HG02870 (cell line): Measurements from ENCODE around the gene CIB2.

Experiments used
- ATAC-seq: cut with Tn5 transposase; IDR thresholded peaks from one replicate; pipeline ENCODE4 v1.9.1; 2021; ENCODE audit warnings: mild to moderate bottlenecking, moderate library complexity; ENCODE audit not compliant: unreplicated experiment

The CIB2 gene

DNA sequence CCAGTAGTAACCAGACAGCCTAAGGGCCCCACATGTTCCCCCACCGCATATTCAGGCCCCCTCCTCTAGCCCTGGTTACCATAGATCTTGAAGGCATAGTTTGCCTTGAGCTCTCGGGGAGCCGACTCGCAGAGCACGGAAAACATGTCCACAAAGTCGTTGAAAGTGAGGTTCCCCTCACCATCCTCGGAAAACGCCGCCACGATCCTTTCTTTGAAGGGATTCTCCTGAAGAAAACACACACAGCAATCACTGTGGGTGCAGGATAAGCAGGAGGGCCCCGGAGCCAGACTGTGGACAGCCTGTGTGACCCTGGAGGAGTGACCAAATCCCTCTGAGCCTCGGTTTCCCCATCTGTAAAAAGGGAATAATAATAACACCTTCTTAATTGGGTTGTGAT, 22.1 kb downstream of the CIB2 start:
- no peak for ATAC-seq

DNA sequence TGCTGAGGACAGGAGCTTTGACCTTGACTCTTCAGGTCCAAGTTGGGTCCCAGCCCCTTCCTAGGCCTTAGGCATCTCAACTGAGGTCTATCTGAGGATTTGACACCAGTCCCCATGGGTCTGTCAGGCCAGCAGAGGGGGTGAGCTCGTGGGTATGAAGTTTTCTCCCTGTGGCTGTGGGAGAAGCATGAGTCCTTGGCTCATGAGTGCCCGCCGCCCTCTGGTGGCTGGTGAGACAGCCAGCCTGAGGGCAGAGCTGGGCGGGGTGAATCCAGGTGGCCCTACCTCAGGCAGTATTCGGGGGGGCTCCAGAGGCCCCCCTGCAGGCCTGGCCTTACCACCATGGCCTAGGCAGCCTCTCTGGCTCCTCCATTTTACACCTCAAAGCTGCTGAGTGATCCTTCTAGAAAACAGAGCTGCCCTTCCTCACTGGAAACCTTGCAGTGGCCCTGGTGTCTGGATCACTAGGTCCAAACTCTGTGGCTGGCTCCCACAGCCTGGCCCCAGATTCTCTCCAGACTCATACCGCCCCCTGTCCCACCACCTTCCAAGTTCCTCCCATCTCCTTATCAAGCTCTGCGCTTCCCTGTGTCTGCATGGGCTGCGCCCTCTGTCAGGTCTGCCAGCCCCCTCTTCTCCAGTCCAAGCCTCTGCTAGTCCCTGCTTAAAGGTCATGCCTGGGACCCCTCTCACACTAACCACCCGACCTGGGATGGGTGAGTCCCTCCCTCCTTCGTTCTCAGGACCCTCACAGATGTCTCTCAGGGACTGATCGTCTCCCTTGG, 22.8 kb downstream of the CIB2 start:
- no peak for ATAC-seq

DNA sequence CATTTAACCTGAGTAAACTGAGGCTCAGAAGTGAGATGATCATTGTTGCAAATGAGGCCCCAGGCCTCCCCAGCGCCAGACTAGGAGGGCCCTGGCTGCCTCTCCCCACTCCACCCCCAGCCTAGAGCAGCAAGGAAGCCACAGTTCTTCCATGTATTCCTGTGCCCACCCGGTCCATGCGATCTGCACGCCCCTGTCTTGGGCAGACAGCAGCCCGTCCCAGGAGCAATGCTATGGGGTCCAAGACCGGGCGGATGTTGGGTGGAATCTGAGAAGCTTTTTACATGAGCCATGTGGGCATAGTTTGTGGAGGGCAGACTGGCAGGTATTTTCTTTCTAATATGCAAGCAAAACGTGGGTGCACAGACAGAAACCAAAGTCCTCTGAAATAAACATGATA, 23.8 kb downstream of the CIB2 start:
- ATAC-seq, result no peak

DNA sequence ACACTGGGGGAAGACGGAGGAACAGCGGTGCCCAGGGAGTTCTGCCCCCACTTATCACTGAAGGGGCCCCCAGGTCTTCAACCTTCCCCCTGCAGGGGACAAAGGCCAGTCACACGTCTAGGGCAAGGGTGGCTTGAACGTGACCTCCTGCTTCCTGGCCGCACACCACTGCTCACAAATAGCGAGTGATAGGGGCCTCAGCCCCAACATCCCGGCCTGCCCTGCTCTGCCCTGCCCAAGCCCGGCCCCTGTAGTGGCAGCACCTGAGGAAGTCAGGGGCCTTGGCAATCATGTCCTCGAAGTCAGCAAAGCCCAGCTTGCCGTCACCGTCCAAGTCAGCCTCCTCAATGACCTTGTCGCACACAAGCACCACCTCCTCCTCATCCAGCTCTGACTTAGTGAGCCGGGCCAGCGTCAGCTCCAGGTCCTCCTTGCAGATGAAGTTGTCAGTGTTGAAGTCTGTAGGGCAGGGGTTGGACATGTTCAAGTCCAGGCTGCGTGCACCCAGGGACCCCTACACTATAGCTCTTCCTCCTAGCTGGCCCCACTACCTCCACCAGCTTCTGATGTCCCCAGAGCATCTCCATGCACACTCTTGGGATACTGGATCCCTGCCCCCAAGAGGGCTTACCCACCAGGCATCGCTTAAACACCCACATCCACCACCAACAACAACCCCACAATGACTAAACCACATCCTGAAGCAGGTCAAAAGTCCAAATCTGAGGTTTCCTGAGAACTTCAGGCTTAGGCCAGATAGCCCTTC, 25.6 kb downstream of the CIB2 start:
- ATAC-seq, result no peak

DNA sequence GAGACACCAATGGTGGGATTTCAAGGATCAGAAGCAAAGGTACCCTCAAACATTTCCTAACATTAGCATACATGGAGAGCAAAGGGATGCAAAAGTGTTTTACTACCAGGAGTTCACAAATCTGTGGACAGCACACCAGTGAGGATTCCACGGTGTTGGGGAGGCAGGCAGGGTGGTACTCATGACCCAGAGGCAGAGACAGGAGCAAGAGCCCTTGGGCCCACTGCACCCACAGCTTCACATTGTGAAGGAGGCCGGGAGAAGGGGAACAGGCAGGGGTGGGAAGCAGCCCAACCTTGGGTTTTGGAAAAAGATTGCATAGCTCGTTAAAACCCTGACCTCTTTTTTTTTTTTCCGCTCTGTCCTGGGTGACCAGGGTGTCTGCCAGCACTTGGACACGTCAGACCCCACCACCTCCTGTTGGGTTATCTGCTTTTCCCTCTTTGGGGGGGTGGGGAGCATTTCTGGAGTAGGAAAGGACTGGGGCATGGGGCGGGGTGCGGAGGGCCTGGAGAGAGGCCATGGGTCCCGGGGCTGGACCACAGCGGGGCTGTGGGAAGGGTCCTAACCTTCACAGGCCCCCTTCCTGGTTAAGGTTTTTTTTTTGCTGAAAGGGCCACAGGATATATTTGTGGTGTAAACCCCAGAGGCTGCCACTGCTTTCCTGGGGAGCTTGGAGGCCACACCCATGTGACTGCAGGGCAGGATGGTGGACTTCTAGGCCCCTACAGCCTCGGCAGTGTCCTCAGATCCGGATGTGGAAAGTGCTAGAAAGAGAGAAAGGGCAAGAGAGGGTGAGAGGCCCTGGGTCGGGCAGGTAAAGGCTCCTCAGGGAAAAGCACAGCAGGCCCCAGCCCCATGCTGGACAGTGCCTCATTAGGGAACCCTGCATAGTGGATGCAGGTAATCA, 26.4 kb downstream of the CIB2 start:
- no peak for ATAC-seq

DNA sequence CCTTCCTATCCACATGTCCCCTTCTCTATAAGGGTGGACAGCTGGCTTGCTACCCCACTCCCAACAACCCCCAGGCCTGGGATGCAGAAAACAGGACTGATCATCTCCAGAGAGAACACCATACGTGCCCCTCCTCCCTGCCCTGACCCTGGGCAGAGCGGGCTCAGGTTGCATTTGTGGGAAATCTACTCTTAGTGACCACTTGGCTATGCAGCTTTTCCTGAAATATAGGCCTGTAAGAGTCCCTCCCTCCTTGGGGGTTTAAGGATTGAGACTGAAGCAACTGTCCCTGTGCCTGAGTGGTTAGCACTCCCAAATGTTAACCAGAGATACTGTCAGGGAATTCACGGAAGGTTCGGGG, 27.1 kb downstream of the CIB2 start:
- peak; percentile 10 for ATAC-seq

DNA sequence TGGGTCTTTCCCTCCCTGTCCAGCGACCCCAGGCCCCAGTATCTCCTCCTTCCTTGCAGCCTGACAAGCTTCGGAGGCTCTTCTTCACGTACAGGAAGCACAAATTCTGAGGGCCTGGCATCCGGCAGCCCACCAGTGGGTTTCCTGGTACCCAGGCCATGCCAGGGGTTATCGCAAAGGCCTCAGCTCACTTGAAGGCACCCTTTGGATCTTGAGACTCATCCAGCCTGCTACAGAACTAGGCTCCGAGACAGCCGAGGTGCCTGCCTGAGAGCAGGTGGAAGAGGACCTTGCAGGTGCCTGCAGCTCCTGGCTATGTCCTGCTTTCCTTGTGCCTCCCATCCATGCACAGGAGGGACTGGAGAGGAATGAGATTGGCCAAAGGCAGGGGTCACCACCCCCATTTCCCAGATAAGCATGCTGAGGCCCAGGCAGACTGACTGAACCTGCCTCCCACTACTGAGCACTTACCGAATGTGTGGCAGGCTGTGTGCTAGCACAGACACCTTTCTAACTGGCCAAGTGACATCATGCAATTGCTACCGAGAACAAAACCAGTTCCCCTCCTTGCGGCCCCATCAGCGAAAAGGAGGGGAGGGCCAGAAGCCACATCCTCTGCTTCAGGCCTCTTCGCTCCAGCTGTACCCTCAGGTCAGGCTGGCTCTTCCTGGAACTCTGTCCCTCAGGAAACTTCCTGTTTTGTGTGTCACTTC, 27.7 kb downstream of the CIB2 start:
- peak; percentile 85 for ATAC-seq

DNA sequence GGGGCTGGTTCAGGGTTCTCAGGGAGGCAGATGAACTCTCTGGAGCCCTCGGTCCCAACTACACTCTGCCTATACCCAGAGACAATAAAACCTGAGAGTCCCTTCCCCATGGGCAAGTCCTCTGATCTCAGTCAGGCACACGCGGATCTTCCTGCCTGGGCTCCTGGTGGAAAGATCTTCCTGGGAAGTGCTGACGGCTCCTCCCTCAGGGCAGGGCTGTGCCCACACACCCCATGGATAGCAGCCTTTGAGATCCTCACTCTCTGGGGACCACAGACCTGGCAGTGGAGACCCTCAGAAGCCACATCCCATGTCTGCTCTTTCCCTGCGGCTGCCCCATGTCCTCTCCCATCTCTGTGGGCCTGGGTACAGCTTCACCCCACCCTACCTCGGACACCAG, 28.5 kb downstream of the CIB2 start:
- ATAC-seq, result no peak

DNA sequence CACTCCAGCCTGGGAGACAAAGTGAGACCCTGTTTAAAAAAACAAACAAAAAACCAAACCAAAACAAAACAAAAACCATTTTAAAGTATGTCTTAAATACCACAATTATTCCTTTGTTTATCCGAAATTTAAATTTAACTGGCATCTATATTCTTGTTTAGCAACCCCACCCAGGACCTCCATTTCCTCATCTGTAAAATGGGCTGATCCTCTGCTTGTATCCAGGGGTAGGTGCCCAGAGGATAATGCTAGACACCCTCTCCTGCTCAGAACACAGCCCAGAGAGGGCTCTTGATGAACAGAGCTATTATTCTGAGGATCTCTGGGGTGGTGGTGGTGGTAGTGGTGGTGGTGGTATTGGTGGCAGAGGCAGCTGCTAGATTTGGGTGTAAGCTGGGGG, 29.0 kb downstream of the CIB2 start:
- ATAC-seq, result no peak

DNA sequence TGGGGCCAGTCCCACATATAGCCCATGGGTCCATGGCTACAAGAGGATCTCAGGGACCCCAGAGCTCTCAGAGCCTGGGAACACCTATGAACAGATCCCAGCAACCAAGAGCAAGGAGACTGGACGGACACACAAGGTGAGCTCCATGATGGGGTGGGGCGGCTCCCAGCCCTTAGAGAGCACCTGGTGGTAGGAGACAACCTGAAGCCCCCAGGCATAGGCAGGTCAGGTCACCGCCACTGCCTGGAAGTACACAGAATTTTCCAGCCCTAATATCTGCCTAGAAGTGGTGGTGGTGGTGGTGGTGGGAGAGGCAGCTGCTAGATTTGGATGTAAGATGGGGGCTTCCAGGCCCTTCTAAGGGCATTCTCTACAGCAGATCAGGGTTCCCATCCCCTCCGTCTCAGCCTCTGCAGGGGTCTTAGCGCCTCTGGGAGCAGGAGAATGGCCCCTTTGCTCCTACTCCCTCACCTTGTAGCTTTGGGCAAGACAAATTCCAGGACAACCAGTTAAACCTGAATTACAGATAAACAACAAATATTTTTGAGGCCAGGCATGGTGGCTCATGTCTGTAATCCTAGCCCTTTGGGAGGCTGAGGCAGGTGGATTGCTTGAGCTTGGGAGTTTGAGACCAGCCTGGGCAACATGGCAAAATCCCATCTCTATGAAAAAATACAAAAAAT, 29.7 kb downstream of the CIB2 start:
- ATAC-seq, result no peak

DNA sequence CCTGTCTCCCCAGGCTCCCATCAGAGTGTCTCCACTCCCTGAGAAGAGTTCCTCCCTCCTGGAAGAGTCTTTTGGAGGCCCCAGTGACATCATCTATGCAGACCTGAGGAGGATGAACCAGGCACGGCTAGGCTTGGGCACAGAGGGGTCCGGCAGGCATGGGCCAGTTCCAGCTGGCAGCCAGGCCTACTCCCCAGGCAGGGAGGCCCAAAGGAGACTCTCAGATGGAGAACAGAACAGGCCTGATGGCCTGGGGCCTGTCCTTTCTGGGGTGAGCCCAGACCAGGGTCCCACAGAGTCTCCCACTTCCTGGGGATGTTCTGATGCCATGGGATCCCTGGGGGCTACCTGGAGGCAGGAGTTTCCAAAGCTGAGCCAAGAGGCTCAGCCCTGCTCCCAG, 30.4 kb downstream of the CIB2 start:
- no peak for ATAC-seq

DNA sequence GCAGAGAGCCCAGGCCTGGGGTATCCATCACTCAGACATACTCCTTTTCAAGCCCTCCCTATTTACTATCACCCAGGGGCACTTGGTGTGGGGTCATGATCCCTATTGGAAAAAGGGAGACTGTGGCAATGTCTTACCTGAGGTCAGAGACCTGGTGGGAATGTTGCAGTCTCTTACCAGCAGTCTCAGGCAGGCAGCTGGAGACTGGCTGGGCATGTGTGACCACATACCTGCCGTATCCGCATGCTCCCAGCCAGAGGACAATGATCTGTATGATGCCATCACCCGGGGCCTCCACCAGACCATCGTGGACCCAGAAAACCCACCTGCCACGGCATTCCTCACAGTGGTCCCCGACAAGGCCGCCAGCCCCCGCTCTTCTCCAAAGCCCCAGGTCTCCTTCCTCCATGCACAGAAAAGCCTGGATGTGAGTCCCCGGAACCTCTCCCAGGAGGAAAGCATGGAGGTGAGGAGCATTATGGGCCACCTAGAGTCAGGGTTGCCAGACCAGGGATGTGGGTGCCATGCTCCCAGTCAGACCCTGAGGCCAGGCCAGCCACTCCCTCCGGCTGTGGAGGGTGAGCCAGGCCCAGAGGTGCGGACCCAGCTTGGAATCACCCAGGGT, 33.0 kb downstream of the CIB2 start:
- ATAC-seq, result no peak

DNA sequence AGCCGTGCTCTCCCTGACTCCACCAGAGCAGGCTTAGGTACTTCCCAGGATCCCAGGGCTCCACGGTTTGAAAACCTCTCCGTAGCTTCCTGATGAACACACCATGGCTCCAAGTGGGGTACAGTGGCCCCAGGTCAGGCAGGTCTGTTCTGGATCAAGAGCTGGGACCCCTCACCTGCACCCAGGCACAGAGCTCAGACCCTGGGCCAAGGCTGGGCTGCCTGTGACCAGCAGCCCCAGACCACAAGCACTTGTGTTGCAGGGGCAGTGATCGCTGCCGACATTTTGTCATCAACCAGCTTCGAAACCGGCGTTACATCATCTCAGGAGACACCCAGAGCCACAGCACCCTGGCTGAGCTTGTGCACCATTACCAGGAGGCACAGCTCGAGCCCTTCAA, 33.6 kb downstream of the CIB2 start:
- ATAC-seq, result no peak

DNA sequence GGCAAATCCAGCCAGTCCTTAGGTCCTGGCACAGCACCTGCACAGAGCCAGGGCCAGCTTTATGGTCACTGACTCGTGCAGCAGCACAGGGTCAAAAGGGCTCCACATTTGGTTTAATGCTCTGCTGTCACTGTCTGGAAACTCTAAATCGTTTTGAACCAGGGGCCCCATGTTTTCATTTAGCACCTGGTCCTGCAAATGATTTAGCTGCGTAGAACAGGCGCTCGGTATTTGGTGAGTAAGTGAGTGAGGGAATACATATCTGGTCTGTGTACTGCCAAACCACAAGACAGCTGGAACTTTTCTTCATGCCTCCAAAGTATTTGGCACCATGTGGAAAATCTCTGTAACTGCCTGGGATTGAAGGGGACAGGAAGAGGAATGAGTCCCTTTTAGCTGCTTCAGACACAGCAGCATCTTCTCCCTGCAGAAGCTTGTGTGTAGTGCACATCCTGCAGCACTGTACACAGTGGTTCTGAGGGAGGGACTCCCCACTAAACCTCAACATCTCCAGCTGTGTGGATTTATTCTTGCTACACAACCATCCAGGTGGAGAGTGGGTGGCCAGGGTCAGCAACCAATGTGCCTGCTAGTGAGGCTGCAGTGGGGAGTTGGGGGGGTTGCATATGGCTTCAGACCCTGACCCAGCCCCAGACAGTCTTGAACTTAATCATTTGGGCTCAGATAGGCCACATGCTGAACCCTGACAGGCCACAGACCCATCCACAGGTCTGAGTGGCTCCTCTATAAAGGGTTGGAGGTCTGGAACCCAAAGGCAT, 37.8 kb downstream of the CIB2 start:
- ATAC-seq, result no peak

DNA sequence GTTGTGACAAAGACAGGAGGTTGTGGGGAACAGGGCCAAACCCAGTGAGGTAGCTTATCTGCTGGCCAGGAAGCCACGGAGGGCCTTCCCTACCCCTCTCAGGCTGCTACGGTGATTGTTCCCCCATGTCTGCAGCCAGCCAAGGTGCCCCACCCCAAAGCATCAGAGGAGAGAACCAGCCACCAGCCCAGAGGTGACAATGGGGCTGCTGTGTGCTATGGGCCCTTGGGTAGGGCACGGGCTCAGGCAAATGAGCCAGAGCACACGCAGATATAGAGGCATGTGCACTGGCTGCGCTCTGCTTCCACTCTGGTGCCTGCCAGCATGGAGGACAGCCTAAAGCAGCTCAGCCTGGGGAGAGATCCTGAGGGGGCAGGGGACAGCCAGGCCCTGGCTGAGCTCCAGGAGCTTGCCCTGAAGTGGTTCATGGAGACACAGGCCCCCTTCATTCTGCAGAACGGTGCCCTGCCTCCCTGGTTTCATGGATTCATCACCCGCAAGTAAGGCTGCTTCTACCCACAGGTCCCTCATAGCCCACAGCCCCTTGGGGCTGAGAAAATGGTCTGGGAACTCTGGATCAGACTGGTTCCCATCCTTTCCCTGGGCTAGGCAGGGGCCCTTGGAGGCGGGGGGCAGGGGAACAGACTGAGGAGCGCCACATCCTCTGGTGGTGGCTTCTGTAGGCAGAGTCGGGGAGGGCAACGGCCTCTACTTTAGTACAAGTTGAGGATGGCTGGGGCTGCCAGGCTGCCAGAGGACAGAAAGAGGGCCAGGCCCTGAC, 38.8 kb downstream of the CIB2 start, which contains the start of gene SH2D7:
TSS of gene SH2D7 (plus strand) at position 301 of the 781 bp plus-strand sequence. CDS start at position 325, 24 bp downstream.
- ATAC-seq, result no peak

DNA sequence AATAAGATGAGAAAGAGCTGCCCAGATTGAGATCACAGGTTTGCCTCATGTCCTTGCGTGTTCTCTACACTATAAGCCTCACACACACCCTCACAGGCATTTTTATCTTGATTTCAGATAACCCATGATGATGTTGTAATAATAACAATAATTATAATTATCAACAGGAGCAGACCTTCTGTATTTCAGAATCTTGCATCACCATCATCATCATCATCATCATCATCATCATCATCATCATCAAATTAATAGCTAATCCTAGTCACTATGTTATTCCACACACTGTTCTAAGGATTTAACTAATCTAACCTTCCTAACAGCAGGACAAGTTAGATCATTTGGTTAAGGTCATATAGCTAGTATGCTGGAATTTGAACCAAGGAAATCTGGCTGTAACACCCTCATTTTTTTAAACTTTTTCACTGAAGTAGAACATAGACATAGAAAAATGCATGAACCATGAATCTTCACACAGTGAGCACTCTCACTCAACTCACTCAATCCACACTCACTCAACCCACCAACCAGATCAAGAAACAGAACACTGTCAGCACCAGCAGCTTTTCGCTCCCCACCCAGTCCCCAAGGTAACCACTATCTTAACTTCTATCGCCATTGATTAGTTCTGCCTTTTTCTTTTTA, 40.7 kb downstream of the CIB2 start:
- ATAC-seq, result no peak

DNA sequence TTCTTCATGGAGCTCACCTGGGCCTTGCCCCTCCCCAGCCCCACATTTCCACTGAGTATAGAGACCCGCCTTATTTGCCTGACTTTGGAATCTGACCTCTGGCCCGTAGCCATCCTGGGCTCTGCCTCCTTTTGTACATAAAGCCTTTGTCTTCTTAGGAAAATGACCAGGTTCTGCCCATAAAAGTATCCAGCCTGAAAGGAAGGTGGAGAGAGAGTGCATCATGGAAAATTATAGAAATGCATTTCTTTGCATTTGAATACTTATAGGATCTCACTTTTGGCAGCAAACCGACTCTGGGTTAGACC, 42.5 kb downstream of the CIB2 start:
- ATAC-seq, result no peak
